Skeletal muscle tissue (tissue), 4 donors: ENCODE data around the gene CDK18. TPM values are rescaled to one million over a fixed set of nuclear protein-coding genes. Genes with fewer than 3 reads are reported as not detected.
A peak's percentile ranks its signal among the peaks of the same experiment; 100 is the strongest.

Experiments used
- H3K27ac ChIP-seq: one replicate; pipeline ENCODE4 v1.7.0; 2013; ENCODE audit warnings: mild to moderate bottlenecking, low read depth, low read length, inconsistent platforms
- H3K27me3 ChIP-seq, 3 donors: one replicate each; pipeline ENCODE4 v1.7.0; 2013; ENCODE audit warnings: low read length in 3 of 3; ENCODE audit not compliant: control insufficient read depth in 3 of 3, insufficient read depth in 3 of 3
- H3K36me3 ChIP-seq, 3 donors: one replicate each; pipeline ENCODE4 v1.7.0; 2013; ENCODE audit warnings: low read length in 3 of 3; ENCODE audit not compliant: control insufficient read depth in 3 of 3, insufficient read depth in 3 of 3
- H3K4me1 ChIP-seq, 3 donors: one replicate each; pipeline ENCODE4 v1.7.0; 2013; ENCODE audit warnings: low read length in 3 of 3, mild to moderate bottlenecking in 3 of 3; ENCODE audit not compliant: control insufficient read depth in 3 of 3, insufficient read depth in 3 of 3
- H3K4me3 ChIP-seq, 3 donors: one replicate each; pipeline ENCODE4 v1.7.0; 2013; ENCODE audit warnings: low read length in 3 of 3
- H3K9ac ChIP-seq, 3 donors: one replicate each; pipeline ENCODE4 v1.7.0; 2013; ENCODE audit warnings: low read length in 3 of 3, mild to moderate bottlenecking in 3 of 3, moderate library complexity in 2 of 3, low read depth in 1 of 3
- H3K9me3 ChIP-seq, 3 donors: one replicate each; pipeline ENCODE4 v1.7.0; 2013; ENCODE audit warnings: low read length in 3 of 3; ENCODE audit not compliant: control insufficient read depth in 3 of 3
- total RNA-seq: library from RNA; depleted of rRNA; stranded (reverse); fragments of >200 nt; gene quantifications from one replicate; pipeline ENCODE4 v1.2.3, GENCODE V29; 2014
- donor health status: Osteomylitis.

The CDK18 gene
- total RNA-seq, 1 donor from 2014 or later, result 3.7 TPM

DNA sequence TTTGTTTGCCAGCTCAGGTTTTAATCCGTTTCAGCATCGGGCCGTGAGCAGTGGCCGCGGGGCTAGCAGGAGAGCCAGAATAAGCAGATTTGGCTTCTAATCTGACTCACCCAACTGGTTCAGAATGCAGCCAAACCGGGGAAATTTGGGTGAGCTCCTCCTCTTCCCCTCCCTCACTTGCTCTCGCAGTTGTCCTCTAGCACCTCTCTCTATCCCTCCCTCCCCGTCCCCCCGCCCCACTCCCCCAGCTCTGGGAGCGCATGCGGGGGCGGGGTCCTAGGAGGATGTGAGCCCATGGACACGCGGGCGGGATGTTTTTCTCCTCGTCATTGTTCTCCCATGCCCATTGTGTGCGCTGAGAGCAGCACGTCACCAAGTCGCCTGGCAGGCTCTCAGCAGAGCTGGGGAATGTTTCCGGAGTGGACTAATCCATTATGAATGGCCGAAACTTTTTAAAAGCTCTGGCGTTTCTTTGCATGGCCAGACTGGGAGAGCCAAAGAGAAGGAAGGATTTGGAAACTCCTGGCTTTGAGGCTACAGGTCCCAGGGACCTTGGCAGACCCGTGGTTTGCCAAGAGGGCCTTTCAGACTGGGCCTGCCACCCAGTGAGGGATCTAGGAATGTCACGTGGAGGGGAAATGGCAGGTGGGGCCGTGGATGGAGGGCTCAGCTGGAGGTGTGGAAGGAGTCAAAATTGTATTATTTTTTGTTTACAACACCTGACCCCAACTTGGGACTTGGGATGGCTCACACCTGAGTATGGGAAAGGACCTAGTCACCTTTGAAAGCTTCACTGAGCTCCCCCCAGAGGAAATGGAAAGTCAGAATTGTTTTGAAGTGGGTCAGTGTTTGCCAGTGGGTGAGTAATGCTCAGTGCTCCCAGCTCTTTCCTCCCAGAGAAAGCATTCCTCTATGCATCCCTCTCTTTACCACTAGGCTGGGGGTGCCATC, 39.2 kb downstream of the CDK18 start:
- Histone ChIP-seq H3K4me1 (peaks cover 3 to 13% (median 11%) of the 10 kb centered on the region in 3 donors), H3K36me3 (no peaks in the 10 kb centered on the region), H3K9ac (peak overlapping the region in 2 of 3 donors; percentile 10 to 54), H3K4me3 (peak overlapping the region in 2 of 3 donors; percentile 35 to 49), H3K9me3 (no peaks in the 10 kb centered on the region), H3K27me3 (peaks cover 34 to 50% (median 40%) of the 10 kb centered on the region in 3 donors), H3K27ac (peak overlapping the region; percentile 72)

DNA sequence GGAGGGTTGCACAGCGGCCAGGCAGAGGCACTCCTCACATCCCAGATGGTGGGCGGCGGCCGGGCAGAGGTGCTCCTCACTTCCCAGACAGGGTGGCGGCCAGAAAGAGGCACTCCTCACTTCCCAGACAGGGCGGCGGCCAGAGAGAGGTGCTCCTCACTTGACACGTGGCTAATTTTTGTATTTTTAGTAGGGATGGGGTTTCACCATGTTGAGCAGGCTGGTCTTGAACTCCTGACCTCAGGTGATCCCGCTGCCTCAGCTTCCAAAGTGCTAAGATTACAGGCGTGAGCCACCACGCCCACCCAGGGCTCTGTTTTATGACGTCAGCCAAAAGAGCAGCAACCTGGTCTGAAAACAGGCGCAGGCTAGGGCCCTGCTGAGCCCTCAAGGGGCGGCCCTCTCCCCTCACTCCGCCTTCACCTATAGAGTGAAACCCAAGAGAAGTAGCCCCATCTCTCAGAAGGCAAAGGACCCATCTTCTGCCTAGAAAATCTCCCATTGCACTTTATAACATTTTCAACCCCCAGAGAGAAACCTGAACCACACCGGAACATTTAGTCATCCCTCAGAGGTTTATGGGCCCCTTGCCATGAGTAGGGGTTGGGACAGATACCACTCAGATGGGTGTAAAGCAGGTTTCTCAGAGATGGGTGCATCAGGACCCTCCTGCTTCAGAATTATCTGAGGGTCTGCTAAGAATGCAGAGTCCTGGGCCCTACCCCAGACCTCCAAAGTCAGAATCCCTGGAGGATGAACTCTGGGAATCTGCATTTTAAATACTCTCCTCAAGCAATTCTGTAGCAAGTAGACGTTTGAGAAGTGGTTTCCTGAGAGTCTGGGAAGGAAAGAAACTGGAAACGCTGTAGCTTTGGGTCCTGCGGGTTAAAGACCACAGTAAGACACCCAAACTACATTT, 40.8 kb downstream of the CDK18 start:
- Histone ChIP-seq H3K9ac (no peak overlapping the region), H3K9me3 (no peaks in the 10 kb centered on the region), H3K36me3 (no peaks in the 10 kb centered on the region), H3K4me3 (no peak overlapping the region), H3K4me1 (peaks cover 3 to 13% (median 11%) of the 10 kb centered on the region in 3 donors), H3K27me3 (peaks cover 38 to 51% (median 40%) of the 10 kb centered on the region in 3 donors), H3K27ac (no peak overlapping the region)

DNA sequence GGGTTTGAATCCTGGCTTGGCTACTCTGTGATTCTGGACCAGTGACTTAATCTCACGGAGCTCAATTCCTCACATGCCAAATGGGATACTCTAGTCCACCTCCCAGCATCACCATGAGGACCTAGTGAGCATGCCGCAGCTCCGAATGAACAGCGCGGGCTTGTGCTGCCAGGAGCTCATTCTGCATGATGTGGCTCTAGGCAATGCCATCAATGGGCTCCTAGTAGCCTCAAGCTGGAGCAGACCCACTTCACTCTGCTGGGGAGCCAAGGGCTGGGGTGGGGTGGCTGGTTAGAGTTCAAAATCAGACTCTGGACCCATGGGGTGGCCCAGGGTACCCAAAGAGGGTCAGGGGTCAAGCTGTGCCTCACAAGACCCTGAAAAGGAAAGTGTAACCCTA, 41.5 kb downstream of the CDK18 start:
- H3K9me3 ChIP-seq, result no peaks in the 10 kb centered on the region
- no peak overlapping the region for H3K4me3 ChIP-seq
- H3K9ac ChIP-seq, result no peak overlapping the region
- peaks cover 38 to 51% (median 40%) of the 10 kb centered on the region in 3 donors for H3K27me3 ChIP-seq
- H3K4me1 ChIP-seq, result peaks cover 3 to 13% (median 11%) of the 10 kb centered on the region in 3 donors
- no peaks in the 10 kb centered on the region for H3K36me3 ChIP-seq
- H3K27ac ChIP-seq, result no peak overlapping the region

DNA sequence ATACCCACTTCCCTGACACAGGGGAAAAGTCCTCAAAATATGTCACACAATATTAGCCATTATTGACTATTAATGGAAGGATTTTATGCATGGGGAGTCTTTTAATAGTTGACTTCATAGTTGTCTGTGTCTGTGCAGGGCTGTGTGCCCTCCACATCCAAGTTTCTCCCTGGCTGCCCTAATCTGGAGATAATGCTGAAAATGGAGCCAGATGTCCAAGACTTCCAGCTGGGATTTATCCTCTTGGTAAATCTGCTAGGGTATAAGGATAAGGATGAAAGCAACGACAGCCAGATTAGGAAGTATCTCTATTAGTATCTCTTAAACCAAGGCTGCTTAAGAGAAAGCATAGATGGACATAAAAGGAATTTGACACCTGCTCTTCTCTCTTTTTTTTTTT, 42.1 kb downstream of the CDK18 start:
- Histone ChIP-seq H3K27me3 (peaks cover 36 to 46% (median 40%) of the 10 kb centered on the region in 3 donors), H3K36me3 (no peaks in the 10 kb centered on the region), H3K4me3 (no peak overlapping the region), H3K9ac (no peak overlapping the region), H3K9me3 (no peaks in the 10 kb centered on the region), H3K27ac (no peak overlapping the region), H3K4me1 (peaks cover 3 to 11% (median 10%) of the 10 kb centered on the region in 3 donors)

DNA sequence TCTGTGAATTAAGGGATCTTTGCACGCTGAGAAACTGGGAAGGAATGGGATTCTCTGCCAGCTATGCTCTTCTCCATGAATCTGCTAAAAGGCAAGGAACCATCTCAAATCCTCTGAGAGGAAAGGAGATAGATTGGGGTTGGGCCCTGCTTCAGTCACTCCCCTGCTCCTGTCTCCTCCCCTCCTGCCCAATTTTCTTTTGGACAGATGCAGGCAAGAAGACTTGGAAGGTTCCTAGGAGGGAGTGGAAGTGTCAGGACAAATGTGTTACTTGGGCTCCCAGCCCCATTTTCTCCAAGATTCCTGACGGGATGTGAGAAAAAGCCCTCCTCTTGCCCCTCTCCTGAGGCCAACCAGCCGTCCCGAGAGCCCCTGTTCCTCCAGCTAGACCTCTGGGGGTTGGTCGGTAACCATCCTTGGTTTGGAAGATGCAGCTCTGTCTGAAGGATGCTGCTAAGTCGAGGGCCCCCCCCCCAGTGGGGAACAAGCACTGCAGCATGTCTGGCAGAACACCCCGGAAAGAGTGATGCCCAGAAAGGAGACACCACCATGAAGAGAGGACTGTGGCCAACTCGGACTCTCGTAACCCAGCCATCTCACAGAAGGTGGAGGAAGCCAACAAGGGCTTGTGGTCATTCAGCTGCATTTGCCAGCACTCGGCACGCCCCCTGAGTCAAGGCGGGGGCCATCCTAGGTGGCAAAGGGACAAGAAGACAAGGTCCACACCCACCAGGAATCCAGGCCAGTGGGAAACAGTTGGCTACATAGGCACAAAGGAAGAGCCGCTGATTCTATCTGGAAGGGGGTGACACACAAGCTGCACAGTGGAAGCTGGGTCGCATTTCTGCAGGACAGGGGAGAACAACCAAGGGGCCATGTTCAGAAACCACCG, 43.7 kb downstream of the CDK18 start:
- Histone ChIP-seq H3K27me3 (peaks cover 29 to 42% (median 30%) of the 10 kb centered on the region in 3 donors), H3K9me3 (no peaks in the 10 kb centered on the region), H3K9ac (no peak overlapping the region), H3K27ac (no peak overlapping the region), H3K4me1 (peaks cover 3 to 8% (median 6%) of the 10 kb centered on the region in 3 donors), H3K36me3 (no peaks in the 10 kb centered on the region), H3K4me3 (no peak overlapping the region)

DNA sequence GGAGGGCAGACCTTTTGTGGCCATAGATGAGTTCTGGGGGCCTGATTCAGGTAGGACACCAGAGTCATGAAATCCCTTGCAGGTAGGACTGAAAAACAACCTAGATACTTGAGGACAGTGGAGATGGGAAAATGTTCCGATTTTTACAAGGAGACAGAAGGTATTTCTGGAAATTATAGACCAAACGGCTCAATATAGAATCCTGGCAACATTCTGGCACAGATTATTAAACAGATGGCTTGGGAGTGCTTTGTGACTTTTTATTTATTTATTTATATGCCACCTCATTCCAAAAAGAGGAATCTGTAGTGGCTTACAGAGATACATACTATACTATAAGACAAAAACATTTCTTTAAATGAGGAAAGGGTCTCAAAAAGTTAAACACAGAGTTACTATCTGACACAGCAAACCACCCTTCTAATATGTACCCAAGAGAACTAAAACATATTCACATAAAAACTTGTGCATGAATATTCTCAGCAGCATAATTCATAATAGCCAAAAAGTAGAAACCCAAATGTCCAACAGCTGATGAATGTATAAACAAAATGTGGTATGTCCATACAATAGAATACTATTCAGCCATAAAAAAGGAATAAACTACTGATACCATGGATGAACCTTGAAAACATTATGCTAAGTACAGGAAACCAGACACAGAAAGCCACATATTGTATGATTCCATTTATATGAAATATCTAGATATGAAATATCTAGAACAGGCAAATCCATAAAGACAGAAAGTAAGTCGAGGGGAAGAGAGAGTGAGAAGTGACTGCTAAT, 49.8 kb downstream of the CDK18 start:
- H3K9me3 ChIP-seq, result peaks cover 0 to 5% (median 0%) of the 10 kb centered on the region in 3 donors
- H3K4me1 ChIP-seq, result no peaks in the 10 kb centered on the region
- H3K9ac ChIP-seq, result no peak overlapping the region
- H3K27me3 ChIP-seq, result peaks cover 0 to 8% (median 7%) of the 10 kb centered on the region in 3 donors
- H3K27ac ChIP-seq, result no peak overlapping the region
- H3K4me3 ChIP-seq, result no peak overlapping the region
- no peaks in the 10 kb centered on the region for H3K36me3 ChIP-seq

DNA sequence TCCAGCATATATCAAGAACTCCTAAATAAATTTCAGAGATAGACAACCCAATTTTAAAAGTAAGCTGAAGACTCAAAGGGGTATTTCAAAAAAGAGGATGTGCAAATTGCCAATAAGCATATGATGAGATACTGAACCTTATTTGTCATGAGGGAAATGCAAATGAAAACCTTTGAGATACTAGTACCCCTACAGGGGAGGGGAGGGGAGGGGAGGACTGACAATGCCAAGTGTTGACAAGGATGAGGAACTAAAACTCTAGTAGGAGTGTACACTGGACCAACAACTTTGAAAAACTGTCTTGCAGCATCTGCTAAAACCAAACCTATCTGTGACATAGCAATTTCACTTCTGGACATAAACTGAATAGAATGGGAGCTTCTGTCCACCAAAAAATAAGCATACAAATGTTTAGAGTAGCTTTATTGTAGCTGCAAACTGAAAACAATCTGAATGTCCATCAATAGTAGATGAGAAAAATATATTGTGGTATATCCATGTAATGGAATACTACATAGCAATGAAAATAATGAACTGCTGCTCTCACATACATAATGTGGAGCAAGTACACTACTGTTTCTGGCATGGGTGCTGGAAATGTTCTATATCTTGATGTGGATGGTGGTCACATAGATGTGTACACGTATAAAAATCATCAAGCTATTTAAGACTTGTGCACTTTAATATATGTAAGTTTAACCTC, 57.2 kb downstream of the CDK18 start:
- no peaks in the 10 kb centered on the region for H3K36me3 ChIP-seq
- H3K4me3 ChIP-seq, result no peak overlapping the region

DNA sequence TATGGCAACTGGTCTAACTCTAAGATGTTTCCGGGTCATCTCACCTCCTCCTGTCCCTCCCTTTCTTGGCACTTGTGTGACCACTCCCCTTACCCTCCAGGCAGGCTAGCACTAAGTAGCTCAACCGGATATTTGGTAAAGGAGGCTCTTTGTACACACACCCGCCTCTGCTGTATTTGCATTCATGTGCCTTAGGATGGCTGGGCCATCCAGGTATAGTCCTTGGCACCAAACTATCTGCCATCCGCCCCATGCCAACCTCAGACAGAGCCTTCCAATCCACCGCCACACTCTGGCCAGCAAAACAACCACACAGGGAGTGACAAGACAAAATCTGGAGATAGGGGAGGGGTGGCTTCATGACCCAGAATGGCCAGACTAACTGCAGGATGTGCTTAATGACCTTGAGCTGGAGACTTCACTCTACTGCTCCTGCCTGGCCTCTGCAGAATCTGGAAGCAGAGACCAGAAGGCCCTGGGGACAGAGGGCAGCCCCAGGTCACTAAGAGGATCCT, 59.5 kb downstream of the CDK18 start:
- Histone ChIP-seq H3K27me3 (peaks cover 20 to 30% (median 21%) of the 10 kb centered on the region in 3 donors), H3K36me3 (no peaks in the 10 kb centered on the region), H3K4me1 (no peaks in the 10 kb centered on the region), H3K9ac (no peak overlapping the region), H3K9me3 (peaks cover 0 to 9% (median 8%) of the 10 kb centered on the region in 3 donors), H3K4me3 (no peak overlapping the region), H3K27ac (no peak overlapping the region)

More for the DNA sequence above, 57.2 kb downstream of the CDK18 start:
- Histone ChIP-seq H3K9me3 (peaks cover 0 to 9% (median 8%) of the 10 kb centered on the region in 3 donors), H3K27ac (no peak overlapping the region), H3K4me1 (no peaks in the 10 kb centered on the region), H3K9ac (no peak overlapping the region), H3K27me3 (peaks cover 2 to 14% (median 4%) of the 10 kb centered on the region in 3 donors)
